Panc1 (cell line): ENCODE results near the gene CD4. TPM values are rescaled to one million over a fixed set of nuclear protein-coding genes. Genes with fewer than 3 reads are reported as not detected.
A peak's percentile ranks its signal among the peaks of the same experiment; 100 is the strongest.
"Not testable (repeated sequence)": the region's sequence is repeated elsewhere in the genome, so short reads cannot be mapped to it uniquely, and the experiment has no call there.

Source experiments
- ATAC-seq: fragments of 200-7000 bp; cut with Tn5 transposase; 2 replicates; pipeline ENCODE4 v1.9.1; 2020; ENCODE audit warnings: mild to moderate bottlenecking, moderate library complexity
- BruUV-seq: library from RNA; stranded (reverse); fragments of 400-500 nt; replicated peaks from 2 replicates; lab custom pipeline; 2021; lab: Mats Ljungman, UMichigan
- CTCF ChIA-PET: fragments of 300-600 bp; sonication (Branson Sonifier 250); formaldehyde crosslinking; loops from one replicate; lab custom pipeline; 2022; ENCODE audit warnings: antibody characterized with exemption; lab: Charles Lee
- POLR2A ChIA-PET: fragments of 300-600 bp; sonication (Branson Sonifier 250); formaldehyde crosslinking; loops from one replicate; lab custom pipeline; 2022; ENCODE audit warnings: antibody characterized with exemption; lab: Charles Lee
- DNase-seq: peaks from one replicate; pipeline ENCODE4 v3.0.0-alpha.2; 2010; ENCODE audit warnings: low read depth, low spot score
- H3K27ac ChIP-seq: 2 replicates; pipeline ENCODE4 v1.5.1; 2011; ENCODE audit warnings: mild to moderate bottlenecking, low read length, inconsistent platforms
- H3K27me3 ChIP-seq: fragments of 200-500 bp; sonication (Bioruptor generic); 2 replicates; pipeline ENCODE4 v1.6.0; 2014; ENCODE audit warnings: low read length, inconsistent platforms; ENCODE audit not compliant: control insufficient read depth, insufficient read depth
- H3K36me3 ChIP-seq: fragments of 200-500 bp; sonication (Bioruptor generic); 2 replicates; pipeline ENCODE4 v1.5.1; 2014; ENCODE audit warnings: inconsistent platforms, mild to moderate bottlenecking, low read length, moderate library complexity; ENCODE audit not compliant: control insufficient read depth, insufficient read depth
- H3K4me1 ChIP-seq: 2 replicates; pipeline ENCODE4 v1.5.1; 2011; ENCODE audit warnings: inconsistent platforms, mild to moderate bottlenecking, low read length, moderate library complexity; ENCODE audit not compliant: control insufficient read depth, insufficient read depth
- H3K4me3 ChIP-seq, 2 experiments: 2 replicates each; pipeline ENCODE4 v1.5.1; 2011 to 2012; ENCODE audit warnings: low read depth in 2 of 2, low read length in 2 of 2, mild to moderate bottlenecking in 2 of 2, inconsistent platforms in 1 of 2, moderate library complexity in 1 of 2
- H3K9me3 ChIP-seq: fragments of 200-500 bp; sonication (Bioruptor generic); 2 replicates; pipeline ENCODE4 v1.5.1; 2014; ENCODE audit warnings: low read depth, mild to moderate bottlenecking, inconsistent platforms, low read length, moderate library complexity; ENCODE audit not compliant: control insufficient read depth, insufficient read depth
- CTCF ChIP-seq: fragments of 450-650 bp; IDR thresholded peaks from 2 replicates; pipeline ENCODE4 v1.5.1; 2017; ENCODE audit warnings: mild to moderate bottlenecking
- POLR2AphosphoS5 ChIP-seq: IDR thresholded peaks from 2 replicates; pipeline ENCODE4 v1.6.1; 2012; ENCODE audit warnings: mild to moderate bottlenecking, low read depth, low read length, moderate library complexity
- REST ChIP-seq, 2 experiments: IDR thresholded peaks; 2 replicates each; pipeline ENCODE4 v1.6.1; 2011 to 2012; ENCODE audit warnings: low read depth in 2 of 2, control low read depth in 1 of 2, low read length in 1 of 2, mild to moderate bottlenecking in 1 of 2, moderate library complexity in 1 of 2; ENCODE audit not compliant: insufficient read depth in 1 of 2
- SIN3A ChIP-seq: IDR thresholded peaks from 2 replicates; pipeline ENCODE4 v1.6.1; 2012; ENCODE audit warnings: low read depth, mild to moderate bottlenecking, low read length, moderate library complexity, borderline replicate concordance; ENCODE audit not compliant: insufficient read depth
- TCF7L2 ChIP-seq: IDR thresholded peaks from 2 replicates; pipeline ENCODE4 v1.6.1; 2011; ENCODE audit warnings: mild to moderate bottlenecking, low read depth, low read length, inconsistent platforms
- in situ Hi-C: cut with HindIII; loops from 2 replicates; pipeline ENCODE4 v1.10.0; 2016; ENCODE audit warnings: low sequenced_read_pairs, low pct_unique_long_range_greater_than_20kb
- intact Hi-C: fragments of 100-400 bp; cut with micrococcal nuclease; formaldehyde crosslinking; loops from one replicate; pipeline ENCODE4 v1.10.0; 2022; ENCODE audit not compliant: unreplicated experiment
- total RNA-seq: library from RNA; stranded (reverse); gene quantifications from one replicate; pipeline ENCODE4 v1.2.1, GENCODE V29; 2021; ENCODE audit not compliant: unreplicated experiment

Gene CD4
- total RNA-seq, 1 experiment from 2014 or later = 0.23 TPM

- H3K36me3 ChIP-seq = no peaks in the 10 kb centered on the region
- TF ChIP-seq POLR2AphosphoS5 (no peak), CTCF (no peak), REST (IDR thresholded peaks at IDR 0.05; ENCODE audit: insufficient read depth in 1 of 2, low read depth in 2 of 2, low read length in 1 of 2) (no peak), TCF7L2 (no peak), SIN3A (no peak)
- intact Hi-C loops = no loop called here
- POLR2A ChIA-PET = interaction anchor here (0.6 kb wide), 1 partner anchor 17 kb away, joined by 7 read pairs; no protein-coding TSS in a partner anchor
- DNase-seq = no peak
- no peaks in the 10 kb centered on the region for H3K9me3 ChIP-seq
- no peak overlapping the region for H3K4me3 ChIP-seq
- no peak for ATAC-seq
- CTCF ChIA-PET = no interaction called here
- no peaks in the 10 kb centered on the region for H3K4me1 ChIP-seq
- BruUV-seq = no TSS peak
- H3K27ac ChIP-seq = no peak overlapping the region
- H3K27me3 ChIP-seq = no peaks in the 10 kb centered on the region
- in situ Hi-C loops = no loop called here
Observed at GRCh38 chr12:6742834-6743233, 46.5 kb upstream of the CD4 start.

GRCh38 chr12:6743300-6743699 lies 46.0 kb upstream of the CD4 start:
- H3K4me1 ChIP-seq, DNase-seq, ATAC-seq, H3K9me3 ChIP-seq, H3K4me3 ChIP-seq, H3K27me3 ChIP-seq, BruUV-seq, intact Hi-C loops, H3K36me3 ChIP-seq, CTCF ChIA-PET, in situ Hi-C loops, H3K27ac ChIP-seq: not testable (repeated sequence)
- POLR2A ChIA-PET = interaction anchor here (0.5 kb wide), 1 partner anchor 24 kb away, joined by 7 read pairs; no protein-coding TSS in a partner anchor

GRCh38 chr12:6745741-6746525 lies 43.4 kb upstream of the CD4 start:
- no peaks in the 10 kb centered on the region for H3K9me3 ChIP-seq
- no peaks in the 10 kb centered on the region for H3K27me3 ChIP-seq
- no TSS peak for BruUV-seq
- H3K36me3 ChIP-seq = peaks cover 4% of the 10 kb centered on the region; the same call in 1 of the 2 replicates
- peak; percentile 54 for ATAC-seq
- no peak overlapping the region for H3K27ac ChIP-seq
- no peak overlapping the region for H3K4me3 ChIP-seq
- no peak for DNase-seq
- H3K4me1 ChIP-seq = no peaks in the 10 kb centered on the region
- TF ChIP-seq REST (IDR thresholded peaks at IDR 0.05; ENCODE audit: insufficient read depth in 1 of 2, low read depth in 2 of 2, low read length in 1 of 2) (no peak), CTCF (no peak), TCF7L2 (no peak)
- ChIA-PET CTCF (interaction anchor here (0.6 kb wide), 1 partner anchor 38 kb away, joined by 13 read pairs; no protein-coding TSS in a partner anchor), POLR2A (no interaction called here)
- intact Hi-C loops (no loop called here), in situ Hi-C loops (no loop called here)
